ENCODE data around the gene ERMARD. TPM values are rescaled to one million over a fixed set of nuclear protein-coding genes. Genes with fewer than 3 reads are reported as not detected.

The ERMARD gene
- total RNA-seq, 1 experiment from 2014 or later: 19.6 TPM

DNA sequence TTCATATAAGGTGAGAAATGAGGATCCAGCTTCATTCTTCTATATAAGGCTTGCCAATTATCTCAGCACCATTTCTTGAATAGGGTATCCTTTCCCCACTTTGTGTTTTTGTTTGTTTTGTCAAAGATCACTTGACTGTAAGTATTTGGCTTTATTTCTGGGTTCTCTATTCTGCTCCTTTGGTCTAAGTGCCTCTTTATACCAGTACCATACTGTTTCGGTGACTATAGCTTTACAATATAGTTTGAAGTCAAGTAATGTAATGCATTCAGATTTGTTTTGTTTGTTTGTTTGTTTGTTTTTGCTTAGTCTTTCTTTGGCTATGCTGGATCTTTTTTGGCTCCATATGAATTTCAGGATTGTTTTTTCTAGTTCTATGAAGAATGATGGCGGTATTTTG, 64.6 kb downstream of the ERMARD start:
- TF ChIP-seq, protein P1, sequence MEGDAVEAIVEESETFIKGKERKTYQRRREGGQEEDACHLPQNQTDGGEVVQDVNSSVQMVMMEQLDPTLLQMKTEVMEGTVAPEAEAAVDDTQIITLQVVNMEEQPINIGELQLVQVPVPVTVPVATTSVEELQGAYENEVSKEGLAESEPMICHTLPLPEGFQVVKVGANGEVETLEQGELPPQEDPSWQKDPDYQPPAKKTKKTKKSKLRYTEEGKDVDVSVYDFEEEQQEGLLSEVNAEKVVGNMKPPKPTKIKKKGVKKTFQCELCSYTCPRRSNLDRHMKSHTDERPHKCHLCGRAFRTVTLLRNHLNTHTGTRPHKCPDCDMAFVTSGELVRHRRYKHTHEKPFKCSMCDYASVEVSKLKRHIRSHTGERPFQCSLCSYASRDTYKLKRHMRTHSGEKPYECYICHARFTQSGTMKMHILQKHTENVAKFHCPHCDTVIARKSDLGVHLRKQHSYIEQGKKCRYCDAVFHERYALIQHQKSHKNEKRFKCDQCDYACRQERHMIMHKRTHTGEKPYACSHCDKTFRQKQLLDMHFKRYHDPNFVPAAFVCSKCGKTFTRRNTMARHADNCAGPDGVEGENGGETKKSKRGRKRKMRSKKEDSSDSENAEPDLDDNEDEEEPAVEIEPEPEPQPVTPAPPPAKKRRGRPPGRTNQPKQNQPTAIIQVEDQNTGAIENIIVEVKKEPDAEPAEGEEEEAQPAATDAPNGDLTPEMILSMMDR (conservative IDR thresholded peaks at IDR 0.05; ENCODE audit: low read depth, low read length): no peak
- no peak for TF ChIP-seq EZH2 (IDR thresholded peaks at IDR 0.05; ENCODE audit: borderline replicate concordance, low read depth, low read length, poor library complexity, severe bottlenecking)
- H3K4me3 ChIP-seq (ENCODE audit: low read depth, low read length, poor library complexity, severe bottlenecking): no peak overlapping the region
- H3K27ac ChIP-seq (ENCODE audit: low read depth, low read length, poor library complexity, severe bottlenecking): no peak overlapping the region
- ChIA-PET POLR2A (ENCODE audit: low non-redundant PET) (no interaction called here), CTCF (no interaction called here)
- DNase-seq (ENCODE audit: low spot score): no peak
- intact Hi-C loops (cut with micrococcal nuclease; ENCODE audit: unreplicated experiment): no loop called here
- no TSS peak for BruUV-seq (replicated peaks)
- H3K9me3 ChIP-seq (ENCODE audit: low read depth, low read length, poor library complexity, severe bottlenecking): peaks cover 8% of the 10 kb centered on the region
- H3K4me1 ChIP-seq (ENCODE audit: insufficient read depth, low read length, poor library complexity, severe bottlenecking): no peaks in the 10 kb centered on the region
- peaks cover 5% of the 10 kb centered on the region for H3K27me3 ChIP-seq (replicated peaks; ENCODE audit: insufficient read depth, low read depth, low read length, poor library complexity)
- no peaks in the 10 kb centered on the region for H3K36me3 ChIP-seq (ENCODE audit: insufficient read depth, low read length, poor library complexity, severe bottlenecking)

DNA sequence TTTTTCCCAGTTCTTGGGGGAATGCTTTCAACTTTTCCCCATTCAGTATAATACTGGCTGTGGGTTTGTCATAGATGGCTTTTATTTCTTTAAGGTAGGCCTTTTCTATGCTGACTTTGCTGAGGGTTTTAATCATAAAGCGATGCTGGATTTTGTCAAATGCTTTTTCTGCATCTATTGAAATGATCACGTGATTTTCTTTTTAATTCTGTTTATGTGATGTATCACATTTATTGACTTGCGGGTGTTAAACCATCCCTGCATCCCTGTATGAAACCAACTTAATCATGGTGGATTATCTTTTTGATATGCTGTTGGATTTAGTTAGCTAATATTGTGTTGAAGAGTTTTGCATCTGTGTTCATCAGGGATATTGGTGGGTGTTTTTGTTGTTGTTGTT, 65.6 kb downstream of the ERMARD start:
- POLR2A ChIA-PET (ENCODE audit: low non-redundant PET): no interaction called here
- Histone ChIP-seq H3K27me3 (replicated peaks; ENCODE audit: insufficient read depth, low read depth, low read length, poor library complexity) (peaks cover 5% of the 10 kb centered on the region), H3K4me1 (ENCODE audit: insufficient read depth, low read length, poor library complexity, severe bottlenecking) (no peaks in the 10 kb centered on the region), H3K4me3 (ENCODE audit: low read depth, low read length, poor library complexity, severe bottlenecking) (no peak overlapping the region), H3K27ac (ENCODE audit: low read depth, low read length, poor library complexity, severe bottlenecking) (no peak overlapping the region), H3K9me3 (ENCODE audit: low read depth, low read length, poor library complexity, severe bottlenecking) (peaks cover 8% of the 10 kb centered on the region), H3K36me3 (ENCODE audit: insufficient read depth, low read length, poor library complexity, severe bottlenecking) (no peaks in the 10 kb centered on the region)
- no peak for DNase-seq (ENCODE audit: low spot score)
- intact Hi-C loops (cut with micrococcal nuclease; ENCODE audit: unreplicated experiment): no loop called here
- TF ChIP-seq, protein P1 (conservative IDR thresholded peaks at IDR 0.05; ENCODE audit: low read depth, low read length): no peak
- TF ChIP-seq EZH2 (IDR thresholded peaks at IDR 0.05; ENCODE audit: borderline replicate concordance, low read depth, low read length, poor library complexity, severe bottlenecking): no peak
- BruUV-seq (replicated peaks): no TSS peak
- CTCF ChIA-PET: no interaction called here

DNA sequence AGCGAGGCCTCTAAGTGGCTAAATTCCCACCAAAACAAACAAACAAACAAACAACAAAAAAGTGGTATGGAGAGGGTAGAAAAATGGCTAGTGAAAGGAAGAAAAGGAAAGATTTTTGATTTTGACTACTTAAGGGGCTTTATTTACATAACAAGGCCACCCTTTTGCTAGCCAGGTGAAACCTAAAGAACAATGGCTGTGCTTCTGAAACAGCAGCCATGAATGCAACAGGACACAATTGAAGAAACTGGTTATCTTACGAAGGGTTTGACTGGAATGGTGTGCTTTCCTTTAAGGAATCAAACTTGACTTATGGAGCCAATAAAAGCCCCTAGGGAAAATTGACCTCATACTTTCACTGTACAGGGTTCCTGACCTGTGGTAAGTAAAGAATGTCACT, 68.9 kb downstream of the ERMARD start:
- CTCF ChIA-PET: no interaction called here
- POLR2A ChIA-PET (ENCODE audit: low non-redundant PET): no interaction called here
- no peak for DNase-seq (ENCODE audit: low spot score)

More for the DNA sequence above, 68.9 kb downstream of the ERMARD start:
- H3K27ac ChIP-seq (ENCODE audit: low read depth, low read length, poor library complexity, severe bottlenecking): no peak overlapping the region
- TF ChIP-seq EZH2 (IDR thresholded peaks at IDR 0.05; ENCODE audit: borderline replicate concordance, low read depth, low read length, poor library complexity, severe bottlenecking): no peak
- TF ChIP-seq, protein P1 (conservative IDR thresholded peaks at IDR 0.05; ENCODE audit: low read depth, low read length): no peak
- no peaks in the 10 kb centered on the region for H3K4me1 ChIP-seq (ENCODE audit: insufficient read depth, low read length, poor library complexity, severe bottlenecking)
- BruUV-seq (replicated peaks): no TSS peak
- peaks cover 5% of the 10 kb centered on the region for H3K27me3 ChIP-seq (replicated peaks; ENCODE audit: insufficient read depth, low read depth, low read length, poor library complexity)
- H3K36me3 ChIP-seq (ENCODE audit: insufficient read depth, low read length, poor library complexity, severe bottlenecking): no peaks in the 10 kb centered on the region
- no peak overlapping the region for H3K4me3 ChIP-seq (ENCODE audit: low read depth, low read length, poor library complexity, severe bottlenecking)
- intact Hi-C loops (cut with micrococcal nuclease; ENCODE audit: unreplicated experiment): no loop called here
- peaks cover 8% of the 10 kb centered on the region for H3K9me3 ChIP-seq (ENCODE audit: low read depth, low read length, poor library complexity, severe bottlenecking)
